Loucy (cell line): Measurements from ENCODE around the gene TEX261.

Experiments used
- H2AFZ ChIP-seq: fragments of 200-600 bp; sonication (generic); 2 replicates; pipeline ENCODE4 v1.6.0; 2016; ENCODE audit warnings: antibody characterized with exemption, mild to moderate bottlenecking, low read length, moderate library complexity
- H3F3A ChIP-seq: fragments of 200-600 bp; 2 replicates; pipeline ENCODE4 v1.6.0; 2016; ENCODE audit warnings: antibody characterized with exemption, low read depth, mild to moderate bottlenecking
- H3K27me3 ChIP-seq: fragments of 200-600 bp; sonication (generic); 2 replicates; pipeline ENCODE4 v1.6.1; 2014; ENCODE audit warnings: low read length, mild to moderate bottlenecking; ENCODE audit not compliant: insufficient read depth, poor library complexity, severe bottlenecking
- H3K36me3 ChIP-seq: fragments of 200-600 bp; sonication (generic); 2 replicates; pipeline ENCODE4 v1.6.1; 2016; ENCODE audit warnings: low read length; ENCODE audit not compliant: insufficient read depth
- H3K4me1 ChIP-seq: fragments of 200-600 bp; sonication (generic); 2 replicates; pipeline ENCODE4 v1.5.1; 2014; ENCODE audit warnings: low read length, mild to moderate bottlenecking; ENCODE audit not compliant: insufficient read depth, poor library complexity, severe bottlenecking
- H3K4me2 ChIP-seq: fragments of 200-600 bp; sonication (generic); 2 replicates; pipeline ENCODE4 v1.6.0; 2014; ENCODE audit warnings: antibody characterized with exemption, low read length, low read depth, mild to moderate bottlenecking; ENCODE audit not compliant: poor library complexity, severe bottlenecking
- H3K4me3 ChIP-seq: fragments of 200-600 bp; sonication (generic); 2 replicates; pipeline ENCODE4 v1.5.1; 2014; ENCODE audit warnings: low read length, mild to moderate bottlenecking, mixed read lengths; ENCODE audit not compliant: poor library complexity, severe bottlenecking
- H3K79me2 ChIP-seq: fragments of 200-600 bp; sonication (generic); 2 replicates; pipeline ENCODE4 v1.6.1; 2014; ENCODE audit warnings: low read length; ENCODE audit not compliant: insufficient read depth
- H3K9ac ChIP-seq: fragments of 200-600 bp; sonication (generic); 2 replicates; pipeline ENCODE4 v1.6.0; 2014; ENCODE audit warnings: mild to moderate bottlenecking, low read depth, low read length, moderate library complexity; ENCODE audit not compliant: poor library complexity, severe bottlenecking
- H3K9me2 ChIP-seq: fragments of 200-600 bp; sonication (generic); replicated peaks from 2 replicates; pipeline ENCODE4 v1.6.1; 2016; ENCODE audit warnings: low read depth, low read length, mixed read lengths
- H3K9me3 ChIP-seq: fragments of 200-600 bp; sonication (generic); 2 replicates; pipeline ENCODE4 v1.6.1; 2014; ENCODE audit warnings: mild to moderate bottlenecking, antibody characterized with exemption, low read length, low read depth; ENCODE audit not compliant: insufficient read depth
- H4K20me1 ChIP-seq: fragments of 200-600 bp; sonication (generic); 2 replicates; pipeline ENCODE4 v1.6.0; 2014; ENCODE audit warnings: antibody characterized with exemption, low read length, mild to moderate bottlenecking; ENCODE audit not compliant: insufficient read depth, poor library complexity, severe bottlenecking
- EZH2phosphoT487 ChIP-seq: fragments of 200-600 bp; IDR thresholded peaks from 2 replicates; pipeline ENCODE4 v1.6.1; 2018; ENCODE audit warnings: antibody characterized with exemption, mild to moderate bottlenecking, moderate library complexity, borderline replicate concordance
- TF ChIP-seq, protein P1 (sequence below): fragments of 200-600 bp; sonication (generic); conservative IDR thresholded peaks from 2 replicates; pipeline ENCODE4 v1.5.1; 2014; ENCODE audit warnings: mild to moderate bottlenecking, antibody characterized with exemption, low read length

TEX261 gene

DNA sequence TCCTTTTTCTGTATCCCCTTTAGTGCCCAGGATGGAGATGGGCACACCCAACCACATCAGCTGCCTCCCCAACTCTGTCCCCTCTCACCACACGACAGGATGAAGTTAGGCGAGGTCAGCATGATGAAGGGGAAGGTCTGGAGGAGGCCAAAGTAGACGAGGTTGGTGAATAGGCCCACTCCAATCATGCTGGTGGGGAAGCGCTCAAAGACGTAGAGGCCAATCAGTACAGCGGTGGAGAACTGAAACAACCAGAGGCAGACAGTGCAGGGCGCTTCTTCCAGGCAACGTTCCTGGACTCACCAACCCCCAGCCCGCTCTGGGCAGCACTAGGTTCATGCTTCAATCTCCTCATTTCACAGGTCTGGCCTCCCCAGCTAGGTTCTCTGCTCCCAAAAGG is 2.9 kb downstream of the TEX261 start:
- Histone ChIP-seq H3K9ac (peak overlapping the region; percentile 24), H3K9me3 (no peaks in the 10 kb centered on the region), H3K4me2 (peak overlapping the region; percentile 49), H3K36me3 (peaks cover 45% of the 10 kb centered on the region), H3F3A (no peaks in the 10 kb centered on the region), H3K79me2 (peaks cover 45% of the 10 kb centered on the region), H3K4me3 (peak overlapping the region; percentile 13), H3K9me2 (no peaks in the 10 kb centered on the region), H3K4me1 (peaks cover 32% of the 10 kb centered on the region), H2AFZ (no peak overlapping the region), H4K20me1 (peaks cover 27% of the 10 kb centered on the region), H3K27me3 (no peaks in the 10 kb centered on the region)
- TF ChIP-seq, protein P1, sequence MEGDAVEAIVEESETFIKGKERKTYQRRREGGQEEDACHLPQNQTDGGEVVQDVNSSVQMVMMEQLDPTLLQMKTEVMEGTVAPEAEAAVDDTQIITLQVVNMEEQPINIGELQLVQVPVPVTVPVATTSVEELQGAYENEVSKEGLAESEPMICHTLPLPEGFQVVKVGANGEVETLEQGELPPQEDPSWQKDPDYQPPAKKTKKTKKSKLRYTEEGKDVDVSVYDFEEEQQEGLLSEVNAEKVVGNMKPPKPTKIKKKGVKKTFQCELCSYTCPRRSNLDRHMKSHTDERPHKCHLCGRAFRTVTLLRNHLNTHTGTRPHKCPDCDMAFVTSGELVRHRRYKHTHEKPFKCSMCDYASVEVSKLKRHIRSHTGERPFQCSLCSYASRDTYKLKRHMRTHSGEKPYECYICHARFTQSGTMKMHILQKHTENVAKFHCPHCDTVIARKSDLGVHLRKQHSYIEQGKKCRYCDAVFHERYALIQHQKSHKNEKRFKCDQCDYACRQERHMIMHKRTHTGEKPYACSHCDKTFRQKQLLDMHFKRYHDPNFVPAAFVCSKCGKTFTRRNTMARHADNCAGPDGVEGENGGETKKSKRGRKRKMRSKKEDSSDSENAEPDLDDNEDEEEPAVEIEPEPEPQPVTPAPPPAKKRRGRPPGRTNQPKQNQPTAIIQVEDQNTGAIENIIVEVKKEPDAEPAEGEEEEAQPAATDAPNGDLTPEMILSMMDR = no peak
- TF ChIP-seq EZH2phosphoT487 = no peak

DNA sequence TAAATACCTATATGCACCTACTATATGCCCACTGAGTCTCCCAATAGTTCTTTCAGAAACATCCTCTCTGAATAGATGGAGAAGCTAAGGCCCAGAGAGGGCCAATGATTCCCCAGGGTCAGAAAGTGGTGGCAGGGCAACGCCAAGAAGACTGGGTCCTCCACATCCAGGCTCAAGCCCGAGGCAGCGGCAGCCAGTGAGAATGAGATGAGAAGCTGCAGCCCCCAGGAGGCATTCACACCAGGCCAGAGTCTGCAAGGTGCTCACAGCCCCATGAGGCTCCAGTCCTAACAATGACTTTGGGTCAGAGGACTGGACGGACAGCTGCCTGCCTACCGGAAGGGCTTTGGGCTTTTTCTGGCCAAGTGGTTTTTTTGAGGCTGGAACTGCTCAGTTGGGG is 3.5 kb downstream of the TEX261 start:
- Histone ChIP-seq H2AFZ (no peak overlapping the region), H4K20me1 (peaks cover 27% of the 10 kb centered on the region), H3K27me3 (no peaks in the 10 kb centered on the region), H3K79me2 (peaks cover 45% of the 10 kb centered on the region), H3K36me3 (peaks cover 50% of the 10 kb centered on the region), H3K4me3 (peak overlapping the region; percentile 13), H3K4me2 (peak overlapping the region; percentile 49), H3F3A (no peaks in the 10 kb centered on the region), H3K9ac (peak overlapping the region; percentile 24), H3K4me1 (peaks cover 32% of the 10 kb centered on the region), H3K9me3 (no peaks in the 10 kb centered on the region), H3K9me2 (no peaks in the 10 kb centered on the region)
- TF ChIP-seq, protein P1 = no peak
- no peak for TF ChIP-seq EZH2phosphoT487

DNA sequence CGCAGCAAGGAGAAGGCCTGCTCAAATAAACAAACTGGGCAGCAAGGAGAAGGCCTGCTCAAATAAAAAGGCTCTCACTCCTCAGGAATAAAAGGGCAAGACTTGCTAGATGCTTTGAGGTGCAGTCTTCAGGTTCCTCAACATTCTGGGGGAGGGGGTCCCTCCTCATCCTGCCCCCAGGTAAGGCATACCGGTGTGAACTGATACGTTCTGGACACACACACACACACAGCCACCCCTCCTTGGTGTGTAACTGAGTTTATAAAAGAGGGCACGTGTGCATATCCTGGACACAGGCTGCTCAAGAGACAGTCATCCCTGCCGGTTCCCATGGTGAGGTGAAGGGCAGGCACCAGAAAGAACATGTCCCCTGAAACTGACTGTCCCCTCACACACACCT is 4.5 kb downstream of the TEX261 start:
- no peaks in the 10 kb centered on the region for H3K27me3 ChIP-seq
- TF ChIP-seq, protein P1 = no peak
- no peak for TF ChIP-seq EZH2phosphoT487
- peaks cover 57% of the 10 kb centered on the region for H3K36me3 ChIP-seq
- H3K4me2 ChIP-seq = no peak overlapping the region
- H3K79me2 ChIP-seq = peaks cover 45% of the 10 kb centered on the region
- H3K9me3 ChIP-seq = no peaks in the 10 kb centered on the region
- no peaks in the 10 kb centered on the region for H3F3A ChIP-seq
- no peak overlapping the region for H3K4me3 ChIP-seq
- no peak overlapping the region for H3K9ac ChIP-seq
- H3K9me2 ChIP-seq = no peaks in the 10 kb centered on the region
- H4K20me1 ChIP-seq = peaks cover 27% of the 10 kb centered on the region
- no peak overlapping the region for H2AFZ ChIP-seq
- H3K4me1 ChIP-seq = peaks cover 25% of the 10 kb centered on the region
